Body of pancreas (tissue), 4 donors: Measurements from ENCODE around the gene FAM200A. TPM values are rescaled to one million over a fixed set of nuclear protein-coding genes. Genes with fewer than 3 reads are reported as not detected.
"Not testable (repeated sequence)": the region's sequence is repeated elsewhere in the genome, so short reads cannot be mapped to it uniquely, and the experiment has no call there.

ENCODE experiments used
- ATAC-seq: fragments of 150-250 bp; one replicate; pipeline ENCODE4 v1.9.1; 2016
- DNase-seq, 4 donors: peaks; one replicate each; pipeline ENCODE4 v3.0.0-alpha.2; 2019
- H3K27ac ChIP-seq, 4 donors: fragments of 200-600 bp; sonication (generic); 1 replicate in 3 of 4; 2 replicates in 1 of 4; pipeline versions ENCODE4 v1.5.1 to v1.6.1; 2016 to 2019; ENCODE audit warnings: mild to moderate bottlenecking in 1 of 4, mixed read lengths in 1 of 4, moderate library complexity in 1 of 4
- H3K27me3 ChIP-seq, 2 donors: fragments of 200-600 bp; sonication (generic); one replicate each; pipeline ENCODE4 v1.6.0; 2016; ENCODE audit warnings: mild to moderate bottlenecking in 1 of 2
- H3K36me3 ChIP-seq, 2 donors: fragments of 200-600 bp; sonication (generic); replicated peaks in 1 of 2; 2 replicates each; pipeline ENCODE4 v1.5.1; 2016; ENCODE audit warnings: low read depth in 2 of 2; ENCODE audit not compliant: insufficient read depth in 1 of 2
- H3K4me1 ChIP-seq: fragments of 200-600 bp; sonication (generic); one replicate; pipeline ENCODE4 v1.6.0; 2016
- H3K4me3 ChIP-seq, 2 donors: fragments of 200-600 bp; sonication (generic); 1 replicate in 1 of 2; 2 replicates in 1 of 2; pipeline ENCODE4 v1.5.1; 2016 to 2019
- H3K9me3 ChIP-seq, 3 donors: fragments of 200-600 bp; sonication (generic); 1 replicate in 2 of 3; 2 replicates in 1 of 3; pipeline ENCODE4 v1.5.1; 2016
- POLR2A ChIP-seq, 3 donors: fragments of 450-650 bp; IDR thresholded peaks; one replicate each; pipeline ENCODE4 v1.6.1; 2016; ENCODE audit warnings: antibody characterized with exemption in 3 of 3, mild to moderate bottlenecking in 2 of 3
- WGBS, 2 donors: methylation state at CpG; one replicate each; pipeline ENCODE4 v1.1.5; 2017; 5-methylcytosine and 5-hydroxymethylcytosine counted together
- intact Hi-C: fragments of 100-400 bp; cut with DNase I; formaldehyde crosslinking; loops from one replicate; pipeline ENCODE4 v1.15.1; 2023
- total RNA-seq, 2 donors: library from RNA; depleted of rRNA; stranded (reverse); fragments of >200 nt; gene quantifications; one replicate each; pipeline ENCODE4 v1.1.0, GENCODE V29; 2016
- TF ChIP-seq, protein P1 (sequence below), 7 experiments: fragments of 450-650 bp in 4 of 7; fragments of 200-600 bp in 3 of 7; sonication (generic) in 3 of 7; IDR thresholded peaks; one replicate each; pipeline ENCODE4 v1.5.1; 2016 to 2019; ENCODE audit warnings: antibody characterized with exemption in 7 of 7

The FAM200A gene
- total RNA-seq, 2 donors from 2014 or later, result 3.9 to 7.3 TPM

DNA sequence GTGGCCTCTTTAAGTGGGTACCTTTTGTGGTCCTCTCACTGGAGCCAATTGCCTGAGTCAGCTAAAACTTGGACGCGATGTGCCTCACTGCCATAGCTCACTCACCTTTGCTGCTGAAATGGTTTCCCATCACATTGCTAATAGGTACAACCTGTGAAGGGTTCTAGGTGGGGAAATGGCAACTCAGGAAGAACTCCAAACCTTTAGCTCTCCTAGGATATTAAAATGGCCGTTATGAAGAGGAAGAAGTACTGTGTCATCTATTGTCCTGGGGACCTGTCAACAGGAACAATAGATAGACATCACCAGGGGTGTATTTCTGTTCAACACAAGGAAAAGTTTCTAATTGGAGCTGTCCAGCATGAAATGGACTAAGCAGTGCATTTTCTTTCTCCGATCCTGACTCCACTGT lies 5.3 kb upstream of the FAM200A start:
- WGBS, 2 donors, result 69 to 73% methylated on average over 4 of the region's 4 CpGs
- no peaks in the 10 kb centered on the region for H3K27me3 ChIP-seq
- H3K27ac ChIP-seq, result peak overlapping the region in 2 of 4 donors; percentile 97 to 98
- H3K36me3 ChIP-seq, result peaks cover 0 to 14% of the 10 kb centered on the region in 2 donors
- no peak overlapping the region for H3K4me3 ChIP-seq
- peaks cover 26% of the 10 kb centered on the region for H3K4me1 ChIP-seq
- no peak for DNase-seq
- TF ChIP-seq, protein P1, sequence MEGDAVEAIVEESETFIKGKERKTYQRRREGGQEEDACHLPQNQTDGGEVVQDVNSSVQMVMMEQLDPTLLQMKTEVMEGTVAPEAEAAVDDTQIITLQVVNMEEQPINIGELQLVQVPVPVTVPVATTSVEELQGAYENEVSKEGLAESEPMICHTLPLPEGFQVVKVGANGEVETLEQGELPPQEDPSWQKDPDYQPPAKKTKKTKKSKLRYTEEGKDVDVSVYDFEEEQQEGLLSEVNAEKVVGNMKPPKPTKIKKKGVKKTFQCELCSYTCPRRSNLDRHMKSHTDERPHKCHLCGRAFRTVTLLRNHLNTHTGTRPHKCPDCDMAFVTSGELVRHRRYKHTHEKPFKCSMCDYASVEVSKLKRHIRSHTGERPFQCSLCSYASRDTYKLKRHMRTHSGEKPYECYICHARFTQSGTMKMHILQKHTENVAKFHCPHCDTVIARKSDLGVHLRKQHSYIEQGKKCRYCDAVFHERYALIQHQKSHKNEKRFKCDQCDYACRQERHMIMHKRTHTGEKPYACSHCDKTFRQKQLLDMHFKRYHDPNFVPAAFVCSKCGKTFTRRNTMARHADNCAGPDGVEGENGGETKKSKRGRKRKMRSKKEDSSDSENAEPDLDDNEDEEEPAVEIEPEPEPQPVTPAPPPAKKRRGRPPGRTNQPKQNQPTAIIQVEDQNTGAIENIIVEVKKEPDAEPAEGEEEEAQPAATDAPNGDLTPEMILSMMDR (IDR thresholded peaks at IDR 0.05), result no peak
- no peak for TF ChIP-seq POLR2A (IDR thresholded peaks at IDR 0.05)
- intact Hi-C loops, result no loop called here
- no peak for ATAC-seq
- no peaks in the 10 kb centered on the region for H3K9me3 ChIP-seq

DNA sequence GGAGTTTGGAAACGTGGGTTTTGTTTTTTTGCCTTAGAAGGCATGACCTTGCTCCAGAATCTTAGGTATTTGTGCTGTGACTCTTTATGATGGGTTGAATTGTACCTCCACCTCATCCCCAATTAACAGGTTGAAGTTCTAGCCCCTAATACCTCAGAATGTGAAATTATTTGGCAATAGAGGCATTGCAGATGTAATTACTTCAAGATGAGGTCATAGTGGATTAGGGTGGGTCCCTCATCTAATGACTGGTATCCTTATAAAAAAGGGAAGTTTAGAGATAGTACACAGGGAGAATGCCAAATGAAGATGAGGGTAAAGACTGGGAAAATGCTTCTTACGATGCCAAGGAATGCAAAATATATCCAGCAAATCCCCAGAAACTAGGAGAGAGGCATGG lies 3.0 kb upstream of the FAM200A start:
- intact Hi-C loops, result no loop called here

DNA sequence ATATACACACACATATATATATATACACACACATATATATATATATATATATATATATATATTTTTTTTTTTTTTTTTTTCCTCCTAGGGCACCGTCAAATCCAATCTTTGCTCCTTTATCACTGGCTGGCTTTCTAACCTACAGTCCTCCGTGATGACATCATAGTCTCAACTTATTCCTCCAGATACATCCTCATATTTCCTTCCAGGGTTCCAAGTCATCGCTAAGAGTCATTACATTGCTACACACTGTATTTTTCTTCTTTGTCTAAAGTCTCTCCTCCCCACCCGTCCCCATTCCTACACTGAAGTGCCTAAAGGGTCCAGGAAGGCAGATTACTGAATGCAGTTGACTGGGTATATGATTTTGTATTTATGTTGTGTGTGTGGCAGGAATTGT lies 1.1 kb upstream of the FAM200A start:
- Histone ChIP-seq H3K4me3 (no peak overlapping the region), H3K27ac (no peak overlapping the region), H3K36me3 (peaks cover under 1 to 4% of the 10 kb centered on the region in 2 donors), H3K27me3 (no peaks in the 10 kb centered on the region), H3K9me3 (no peaks in the 10 kb centered on the region), H3K4me1 (peaks cover 21% of the 10 kb centered on the region)
- TF ChIP-seq POLR2A (IDR thresholded peaks at IDR 0.05), result no peak
- TF ChIP-seq, protein P1 (IDR thresholded peaks at IDR 0.05), result no peak
- intact Hi-C loops, result no loop called here
- no peak for ATAC-seq
- no peak for DNase-seq
- WGBS, 2 donors, result 88 to 95% methylated on average over 4 of the region's 4 CpGs

More for the DNA sequence above, 3.0 kb upstream of the FAM200A start:
- ATAC-seq (no peak), DNase-seq (no peak)
- no peak overlapping the region for H3K27ac ChIP-seq
- no peak overlapping the region for H3K4me3 ChIP-seq
- TF ChIP-seq, protein P1 (IDR thresholded peaks at IDR 0.05), result no peak
- TF ChIP-seq POLR2A (IDR thresholded peaks at IDR 0.05), result no peak
- no peaks in the 10 kb centered on the region for H3K9me3 ChIP-seq
- H3K36me3 ChIP-seq, result no peaks in the 10 kb centered on the region
- 51 to 72% methylated on average over 2 of the region's 2 CpGs for WGBS, 2 donors
- H3K4me1 ChIP-seq, result peaks cover 29% of the 10 kb centered on the region
- no peaks in the 10 kb centered on the region for H3K27me3 ChIP-seq

DNA sequence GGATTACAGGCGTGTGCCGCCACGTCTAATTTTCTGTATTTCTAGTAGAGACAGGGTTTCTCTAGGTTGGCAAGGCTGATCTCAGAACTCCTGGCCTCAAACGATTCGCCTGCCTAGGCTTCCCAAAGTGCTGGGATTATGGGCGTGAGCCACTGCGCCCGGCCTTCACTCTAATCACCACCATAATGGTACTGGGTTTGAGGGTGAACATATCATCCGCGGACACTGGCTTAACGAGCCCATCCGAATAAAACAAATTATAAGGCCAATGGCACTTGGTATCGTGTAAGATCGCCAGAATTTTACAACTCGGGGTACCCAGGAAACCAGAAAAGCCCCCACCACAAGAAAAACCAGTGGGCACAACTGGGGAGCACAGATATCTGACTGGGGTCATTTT lies 580 bp downstream of the FAM200A start:
- WGBS, 2 donors, result 4 to 9% methylated on average over 12 to 15 of the region's 15 CpGs
- ATAC-seq, result peak; percentile 21

GRCh38 chr7:99549545-99549944 lies 2.4 kb downstream of the FAM200A start:
- ATAC-seq, H3K9me3 ChIP-seq, H3K4me3 ChIP-seq, DNase-seq, intact Hi-C loops, H3K36me3 ChIP-seq, H3K27ac ChIP-seq, H3K27me3 ChIP-seq: not testable (repeated sequence)
- WGBS, 2 donors, result 88 to 100% methylated on average over 1 of the region's 2 CpGs
- H3K4me1 ChIP-seq, result peaks cover 10% of the 10 kb centered on the region

More for the DNA sequence above, 580 bp downstream of the FAM200A start:
- intact Hi-C loops, result no loop called here
- DNase-seq, result no peak
- Histone ChIP-seq H3K4me3 (peak overlapping the region; percentile 76 to 89), H3K27me3 (no peaks in the 10 kb centered on the region), H3K9me3 (no peaks in the 10 kb centered on the region), H3K36me3 (peaks cover 7% of the 10 kb centered on the region in 2 donors), H3K27ac (peak overlapping the region; percentile 51 to 88 (median 78)), H3K4me1 (peaks cover 10% of the 10 kb centered on the region)
- no peak for TF ChIP-seq POLR2A (IDR thresholded peaks at IDR 0.05)
- TF ChIP-seq, protein P1 (IDR thresholded peaks at IDR 0.05), result no peak

- H3K4me3 ChIP-seq, ATAC-seq, intact Hi-C loops, H3K27ac ChIP-seq, DNase-seq, H3K36me3 ChIP-seq, H3K27me3 ChIP-seq, H3K4me1 ChIP-seq: not testable (repeated sequence)
- H3K9me3 ChIP-seq, result peaks cover 0 to 19% (median 0%) of the 10 kb centered on the region in 3 donors
- 96 to 100% methylated on average over 5 of the region's 5 CpGs for WGBS, 2 donors
Observed at GRCh38 chr7:99545308-99545707, 6.6 kb downstream of the FAM200A start.
